B cell (primary cell): ENCODE results near the gene SURF2. TPM values are rescaled to one million over a fixed set of nuclear protein-coding genes. Genes with fewer than 3 reads are reported as not detected.
A peak's percentile ranks its signal among the peaks of the same experiment; 100 is the strongest.

Experiments
- ATAC-seq: fragments of 200-7000 bp; cut with Tn5 transposase; one replicate; pipeline ENCODE4 v1.10.0; 2021; ENCODE audit warnings: low read depth, mild to moderate bottlenecking, moderate number of reproducible peaks, moderate library complexity
- CTCF ChIA-PET: fragments of 350-600 bp; sonication (Branson Sonifier 250); formaldehyde crosslinking; loops from one replicate; lab custom pipeline; 2021; ENCODE audit warnings: antibody characterized with exemption, inconsistent platforms; lab: Charles Lee
- POLR2A ChIA-PET: fragments of 350-600 bp; sonication (Branson Sonifier 250); formaldehyde crosslinking; loops from one replicate; lab custom pipeline; 2021; ENCODE audit warnings: antibody characterized with exemption; lab: Charles Lee
- DNase-seq: peaks from one replicate; pipeline ENCODE4 v3.0.0; 2013
- H2AFZ ChIP-seq: 2 replicates; pipeline ENCODE4 v1.6.1; 2012; ENCODE audit warnings: mild to moderate bottlenecking, low read depth, low read length; ENCODE audit not compliant: insufficient read depth, poor library complexity, severe bottlenecking
- H3K27ac ChIP-seq, 2 donors: 1 replicate in 1 of 2; 2 replicates in 1 of 2; pipeline ENCODE4 v1.5.1; 2012 to 2013; ENCODE audit warnings: low read length in 2 of 2, mild to moderate bottlenecking in 2 of 2, moderate library complexity in 1 of 2
- H3K27me3 ChIP-seq, 4 experiments: fragments of 200-600 bp in 1 of 4; sonication (generic) in 1 of 4; replicated peaks in 1 of 4; 1 replicate in 2 of 4; 2 replicates in 2 of 4; pipeline versions ENCODE4 v1.6.1 to v1.7.0; 2013 to 2016; ENCODE audit warnings: low read length in 3 of 4, mild to moderate bottlenecking in 2 of 4, mixed read lengths in 1 of 4, moderate library complexity in 1 of 4; ENCODE audit not compliant: insufficient read depth in 4 of 4, control insufficient read depth in 3 of 4; ENCODE audit errors: control extremely low read depth in 1 of 4
- H3K36me3 ChIP-seq, 2 experiments: replicated peaks in 1 of 2; 1 replicate in 1 of 2; 2 replicates in 1 of 2; pipeline versions ENCODE4 v1.6.1 to v1.7.1; 2013; ENCODE audit warnings: low read length in 1 of 2; ENCODE audit not compliant: insufficient read depth in 2 of 2, control insufficient read depth in 1 of 2; ENCODE audit errors: control extremely low read depth in 1 of 2, extremely low read depth in 1 of 2
- H3K4me1 ChIP-seq, 2 donors: fragments of 200-600 bp in 1 of 2; sonication (generic) in 1 of 2; 1 replicate in 1 of 2; 2 replicates in 1 of 2; pipeline versions ENCODE4 v1.5.1 to v1.6.1; 2013 to 2017; ENCODE audit warnings: low read length in 2 of 2; ENCODE audit not compliant: control insufficient read depth in 2 of 2, insufficient read depth in 2 of 2
- H3K4me2 ChIP-seq: replicated peaks from 2 replicates; pipeline ENCODE3; 2012; ENCODE audit warnings: mild to moderate bottlenecking, low read depth, low read length; ENCODE audit not compliant: poor library complexity, severe bottlenecking
- H3K4me3 ChIP-seq, 5 experiments: fragments of 200-600 bp in 1 of 5; sonication (generic) in 1 of 5; 1 replicate in 3 of 5; 2 replicates in 2 of 5; pipeline versions ENCODE4 v1.5.1 to v1.7.0; 2011 to 2016; ENCODE audit warnings: low read length in 4 of 5, mild to moderate bottlenecking in 4 of 5, low read depth in 2 of 5, control low read depth in 1 of 5, moderate library complexity in 1 of 5; ENCODE audit not compliant: insufficient read depth in 1 of 5; ENCODE audit errors: control extremely low read depth in 1 of 5, extremely low read depth in 1 of 5
- H3K79me2 ChIP-seq: fragments of 200-600 bp; sonication (generic); one replicate; pipeline ENCODE4 v1.6.0; 2016; ENCODE audit warnings: low read length; ENCODE audit not compliant: control insufficient read depth, insufficient read depth
- H3K9ac ChIP-seq: fragments of 200-600 bp; sonication (generic); 2 replicates; pipeline ENCODE4 v1.6.1; 2017; ENCODE audit warnings: mild to moderate bottlenecking, low read length, moderate library complexity
- H3K9me3 ChIP-seq, 3 donors: one replicate each; pipeline versions ENCODE4 v1.6.1 to v1.7.1; 2013; ENCODE audit warnings: low read length in 2 of 3; ENCODE audit not compliant: control insufficient read depth in 2 of 3, insufficient read depth in 1 of 3; ENCODE audit errors: control extremely low read depth in 1 of 3
- H4K20me1 ChIP-seq: 2 replicates; pipeline ENCODE4 v1.6.0; 2012; ENCODE audit warnings: mild to moderate bottlenecking, low read length; ENCODE audit not compliant: insufficient read depth, control insufficient read depth, poor library complexity, severe bottlenecking
- H3K27ac Mint-ChIP-seq: one replicate; pipeline ENCODE4 v1.8.0; 2021; ENCODE audit warnings: mixed read lengths
- H3K27me3 Mint-ChIP-seq: one replicate; pipeline ENCODE4 v1.8.0; 2021; ENCODE audit warnings: mixed read lengths
- H3K4me1 Mint-ChIP-seq: one replicate; pipeline ENCODE4 v1.8.0; 2021; ENCODE audit warnings: mixed read lengths
- H3K4me3 Mint-ChIP-seq: one replicate; pipeline ENCODE4 v1.8.0; 2021; ENCODE audit warnings: mixed read lengths
- H3K9me3 Mint-ChIP-seq: one replicate; pipeline ENCODE4 v1.8.0; 2022; ENCODE audit warnings: mixed read lengths; ENCODE audit not compliant: insufficient read depth
- CTCF ChIP-seq: fragments of 200-600 bp; IDR thresholded peaks from one replicate; pipeline ENCODE4 v1.8.0; 2022; ENCODE audit warnings: antibody characterized with exemption, mild to moderate bottlenecking
- EZH2 ChIP-seq: IDR thresholded peaks from 2 replicates; pipeline ENCODE4 v1.6.1; 2012; ENCODE audit warnings: borderline replicate concordance, low read depth, mild to moderate bottlenecking, moderate library complexity, low read length; ENCODE audit not compliant: insufficient read depth, poor library complexity, severe bottlenecking
- WGBS: methylation state at CpG from one replicate; pipeline ENCODE4 v1.1.5; 2013; ENCODE audit warnings: missing lambda C conversion rate; ENCODE audit not compliant: insufficient coverage; 5-methylcytosine and 5-hydroxymethylcytosine counted together
- intact Hi-C: fragments of 100-400 bp; cut with micrococcal nuclease; formaldehyde crosslinking; loops from one replicate; pipeline ENCODE4 v1.10.0; 2022
- polyA plus RNA-seq: library from polyadenylated mRNA; depleted of rRNA; stranded (reverse); fragments of >200 nt; gene quantifications from 2 replicates; pipeline ENCODE4 v1.2.3, GENCODE V29; 2012
- total RNA-seq, 2 donors: library from RNA; stranded (reverse); fragments of 120-200 nt in 1 of 2; gene quantifications; 1 replicate in 1 of 2; 2 replicates in 1 of 2; pipeline versions ENCODE4 v1.2.3 to v1.2.4, GENCODE V29; 2013 to 2022

Gene SURF2
- total and polyA plus RNA-seq, 2 donors (not counting 1 experiment from before 2014, with no cell fraction given): 17.1 to 17.3 TPM

- CTCF ChIA-PET: interaction anchor here (1.8 kb wide), 1 partner anchor 13 kb away, joined by 5 read pairs; no protein-coding TSS in a partner anchor
- TF ChIP-seq CTCF: no peak
- no peak for TF ChIP-seq EZH2
- Histone ChIP-seq H3K36me3 (peaks cover 0 to 58% of the 10 kb centered on the region in 2 experiments), H4K20me1 (no peaks in the 10 kb centered on the region), H3K4me3 (no peak overlapping the region), H3K4me1 (peaks cover 29 to 53% of the 10 kb centered on the region in 2 donors), H2AFZ (no peak overlapping the region), H3K79me2 (peaks cover 27% of the 10 kb centered on the region), H3K9me3 (peaks cover 0 to 13% (median 3%) of the 10 kb centered on the region in 3 donors), H3K9ac (peak overlapping the region; percentile 28), H3K27me3 (no peaks in the 10 kb centered on the region), H3K27ac (peak overlapping the region; percentile 75), H3K4me2 (peak overlapping the region; percentile 67)
- Mint-ChIP-seq H3K4me1 (peaks cover 53% of the 10 kb centered on the region), H3K27me3 (no peaks in the 10 kb centered on the region), H3K27ac (peak overlapping the region; percentile 86), H3K9me3 (no peaks in the 10 kb centered on the region), H3K4me3 (peak overlapping the region; percentile 70)
- POLR2A ChIA-PET: no interaction called here
- intact Hi-C loops: no loop called here
- no peak for DNase-seq
- WGBS: 90% methylated on average over 13 of the region's 13 CpGs
- no peak for ATAC-seq
These were observed 15.4 kb upstream of the SURF2 start for GRCh38 chr9:133340916-133341315.

GRCh38 chr9:133341369-133342068, 14.8 kb upstream of the SURF2 start:
- Histone ChIP-seq H4K20me1 (no peaks in the 10 kb centered on the region), H3K79me2 (peaks cover 30% of the 10 kb centered on the region), H3K4me3 (no peak overlapping the region), H3K36me3 (peaks cover 0 to 58% of the 10 kb centered on the region in 2 experiments), H3K27ac (peak overlapping the region; percentile 75), H3K4me1 (peaks cover 33 to 54% of the 10 kb centered on the region in 2 donors), H3K9me3 (peaks cover 0 to 9% (median 3%) of the 10 kb centered on the region in 3 donors), H2AFZ (no peak overlapping the region), H3K27me3 (no peaks in the 10 kb centered on the region), H3K4me2 (peak overlapping the region; percentile 67), H3K9ac (no peak overlapping the region)
- peaks cover 53% of the 10 kb centered on the region for H3K4me1 Mint-ChIP-seq
- DNase-seq (no peak), ATAC-seq (peak; percentile 16)
- no peak for TF ChIP-seq CTCF
- TF ChIP-seq EZH2: no peak
- H3K4me3 Mint-ChIP-seq: peak overlapping the region; percentile 23
- H3K27me3 Mint-ChIP-seq: no peaks in the 10 kb centered on the region
- ChIA-PET CTCF (no interaction called here), POLR2A (no interaction called here)
- H3K27ac Mint-ChIP-seq: peak overlapping the region; percentile 86
- WGBS: 82% methylated on average over 12 of the region's 15 CpGs
- intact Hi-C loops: no loop called here
- H3K9me3 Mint-ChIP-seq: no peaks in the 10 kb centered on the region
